ENCODE measurements around the gene SP6. TPM values are rescaled to one million over a fixed set of nuclear protein-coding genes. Genes with fewer than 3 reads are reported as not detected.

Gene SP6
- total RNA-seq, 1 experiment from 2014 or later, result 10.8 TPM

- Histone ChIP-seq H3K9ac (ENCODE audit: low read length) (no peak overlapping the region), H3K27ac (ENCODE audit: low read depth, low read length) (no peak overlapping the region), H3K79me2 (ENCODE audit: insufficient read depth, low read length) (peaks cover 5% of the 10 kb centered on the region), H3K9me3 (ENCODE audit: control insufficient read depth in 1 of 2, insufficient read depth in 1 of 2, low read depth in 1 of 2, low read length in 2 of 2) (no peaks in the 10 kb centered on the region), H2AFZ (ENCODE audit: low read depth, low read length, poor library complexity, severe bottlenecking) (no peak overlapping the region), H4K20me1 (ENCODE audit: insufficient read depth) (no peaks in the 10 kb centered on the region), H3K9me2 (ENCODE audit: insufficient read depth) (no peaks in the 10 kb centered on the region), H3K36me3 (ENCODE audit: control insufficient read depth in 1 of 2, insufficient read depth in 2 of 2, low read length in 2 of 2) (peaks cover 27 to 33% of the 10 kb centered on the region in 2 experiments), H3K4me2 (ENCODE audit: low read length) (no peak overlapping the region), H3K4me1 (ENCODE audit: control insufficient read depth in 1 of 2, insufficient read depth in 2 of 2, low read length in 2 of 2) (peaks cover 16 to 27% of the 10 kb centered on the region in 2 experiments), H3K27me3 (ENCODE audit: insufficient read depth, low read length) (no peaks in the 10 kb centered on the region), H3K4me3 (replicated peaks in 1 of 2; ENCODE audit: low read depth in 1 of 2, low read length in 2 of 2) (no peak overlapping the region)
- ChIA-PET CTCF (interaction anchor here (2.6 kb wide), 1 partner anchor 7 kb away, joined by 23 read pairs; the partner anchor contains the start of genes LRRC46 and MRPL10), RAD21 (ENCODE audit: low non-redundant PET in 1 of 2, low total read pairs in 2 of 2, uncharacterized antibody in 2 of 2, unreplicated experiment in 2 of 2) (no interaction called here), POLR2A (no interaction called here)
- no peak for ATAC-seq
- intact Hi-C loops (cut with micrococcal nuclease), result no loop called here
- TF ChIP-seq EZH2phosphoT487 (IDR thresholded peaks at IDR 0.05; ENCODE audit: borderline replicate concordance), result no peak
- TF ChIP-seq FOSL1 (IDR thresholded peaks at IDR 0.05; ENCODE audit: low read depth), result no peak
- no peak for TF ChIP-seq ELF1 (IDR thresholded peaks at IDR 0.05; ENCODE audit: borderline replicate concordance, low read depth)
- TF ChIP-seq YY1 (IDR thresholded peaks at IDR 0.05; ENCODE audit: extremely low read depth, insufficient replicate concordance, low read depth, low read length), result no peak
- TF ChIP-seq SIN3A (IDR thresholded peaks at IDR 0.05; ENCODE audit: low read depth), result no peak
- no peak for TF ChIP-seq POLR2A (IDR thresholded peaks at IDR 0.05; ENCODE audit: borderline replicate concordance, extremely low read depth, insufficient read depth, insufficient read length)
- TF ChIP-seq CTCF (IDR thresholded peaks at IDR 0.05 in 2 of 3, conservative IDR thresholded peaks at IDR 0.05 in 1 of 3; ENCODE audit: borderline replicate concordance in 1 of 3, insufficient read depth in 1 of 3, low read depth in 2 of 3, low read length in 2 of 3), result no peak
- no peak for TF ChIP-seq TCF7L2 (IDR thresholded peaks at IDR 0.05; ENCODE audit: borderline replicate concordance, extremely low read depth, insufficient read depth, insufficient read length)
- TF ChIP-seq SP1 (IDR thresholded peaks at IDR 0.05; ENCODE audit: low read depth), result no peak
- no peak for DNase-seq (ENCODE audit: low read depth, low spot score)
- TSS peak; percentile 30 for BruUV-seq (replicated peaks)
These were observed 27.4 kb downstream of the SP6 start for GRCh38 chr17:47823519-47823918.

All from HCT116 (cell line).